Stimulated activated memory B cell treated with anti-CD40 and anti-IgM and Interleukin-4, amounts not matched to agents 10 μg/mL and 1 μg/mL and 100 μg/mL, for 72 hours (primary cell): ENCODE data around the gene MRPS35.

Experiments
- ATAC-seq: fragments of 150-1000 bp; cut with Tn5 transposase; 2 replicates; pipeline ENCODE4 v1.10.0; 2021
- H3K27ac Mint-ChIP-seq: one replicate; pipeline ENCODE4 v1.8.0; 2022; ENCODE audit warnings: mild to moderate bottlenecking, mixed read lengths
- H3K27me3 Mint-ChIP-seq: one replicate; pipeline ENCODE4 v1.8.0; 2022; ENCODE audit warnings: mixed read lengths
- H3K36me3 Mint-ChIP-seq: one replicate; pipeline ENCODE4 v1.8.0; 2022; ENCODE audit warnings: mixed read lengths
- H3K4me1 Mint-ChIP-seq: one replicate; pipeline ENCODE4 v1.8.0; 2022; ENCODE audit warnings: mixed read lengths
- H3K4me3 Mint-ChIP-seq: one replicate; pipeline ENCODE4 v1.8.0; 2022; ENCODE audit warnings: mild to moderate bottlenecking, moderate library complexity, mixed read lengths
- H3K9me3 Mint-ChIP-seq: one replicate; pipeline ENCODE4 v1.8.0; 2022; ENCODE audit warnings: mixed read lengths

The MRPS35 gene

DNA sequence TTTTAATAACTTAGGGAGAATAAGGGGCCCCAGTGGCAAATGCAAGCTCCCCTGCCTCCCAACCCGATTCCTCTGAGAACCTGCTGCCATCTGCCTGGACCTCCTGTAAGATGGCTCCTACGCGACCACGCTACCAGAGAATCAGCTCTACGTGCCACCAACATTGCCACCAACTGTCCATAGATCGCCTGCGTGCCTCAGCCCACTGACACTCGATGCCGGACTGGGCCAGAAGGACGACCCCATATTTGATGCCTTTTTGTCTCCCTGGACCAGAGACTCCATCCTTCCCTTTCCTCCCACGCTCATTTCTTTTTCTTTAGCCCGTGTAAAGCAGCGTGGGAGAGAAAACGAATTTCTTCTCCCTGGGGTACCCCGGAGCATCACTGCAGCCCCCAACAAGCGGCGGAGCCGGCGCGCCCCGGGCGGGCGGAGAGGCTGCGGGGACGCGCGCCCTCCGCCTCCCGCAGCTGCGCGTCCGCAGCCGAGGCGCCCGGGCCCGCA lies 68.8 kb downstream of the MRPS35 start:
- peak overlapping the region; percentile 71 for H3K27ac Mint-ChIP-seq
- peak; percentile 41 for ATAC-seq

DNA sequence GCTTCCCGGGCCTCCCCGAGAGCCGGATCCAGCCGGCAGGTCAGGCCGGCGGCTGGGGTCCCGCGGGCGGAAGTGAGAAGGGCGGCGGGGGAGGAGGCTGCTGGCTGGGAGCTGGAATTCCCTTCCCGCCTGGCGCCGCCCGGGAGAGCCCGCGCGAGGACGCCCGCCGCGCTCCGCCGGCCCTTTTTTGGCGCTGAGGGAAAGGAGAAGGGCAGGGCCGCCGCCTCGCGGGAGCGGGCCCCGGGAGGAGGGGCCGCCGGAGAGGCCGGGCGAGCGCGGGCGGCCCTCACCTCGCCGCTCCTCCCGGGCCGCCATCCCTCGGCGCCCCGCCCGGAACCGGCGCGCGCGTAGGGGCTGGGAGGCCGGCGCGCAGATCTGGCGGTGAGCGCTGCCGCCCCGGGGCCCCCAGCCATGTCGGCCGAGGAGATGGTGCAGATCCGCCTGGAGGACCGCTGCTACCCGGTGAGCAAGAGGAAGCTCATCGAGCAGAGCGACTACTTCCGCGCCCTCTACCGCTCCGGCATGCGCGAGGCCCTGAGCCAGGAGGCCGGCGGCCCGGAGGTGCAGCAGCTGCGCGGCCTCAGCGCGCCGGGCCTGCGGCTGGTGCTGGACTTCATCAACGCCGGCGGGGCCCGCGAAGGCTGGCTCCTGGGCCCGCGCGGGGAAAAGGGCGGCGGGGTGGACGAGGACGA lies 69.4 kb downstream of the MRPS35 start, which contains the start of the genes KLHL42 and MANSC4:
KLHL42 (plus strand) TSS at position 314 of the 692 bp plus-strand sequence; CDS start at position 412, 98 bp downstream.
MANSC4 (minus strand) TSS at position 317 of the 692 bp plus-strand sequence. CDS start 8,960 bp downstream, outside the sequence.
- Mint-ChIP-seq H3K9me3 (no peaks in the 10 kb centered on the region), H3K27me3 (no peaks in the 10 kb centered on the region), H3K36me3 (peaks cover 6% of the 10 kb centered on the region), H3K4me1 (peaks cover 34% of the 10 kb centered on the region), H3K4me3 (peak within 1 kb of the TSS; percentile 83), H3K27ac (peak within 1 kb of the TSS; percentile 71)
- ATAC-seq = peak; percentile 92

More for the DNA sequence above, 68.8 kb downstream of the MRPS35 start:
- Mint-ChIP-seq H3K4me3 (peak overlapping the region; percentile 83), H3K4me1 (peaks cover 34% of the 10 kb centered on the region), H3K36me3 (peaks cover 6% of the 10 kb centered on the region), H3K27me3 (no peaks in the 10 kb centered on the region), H3K9me3 (no peaks in the 10 kb centered on the region)

DNA sequence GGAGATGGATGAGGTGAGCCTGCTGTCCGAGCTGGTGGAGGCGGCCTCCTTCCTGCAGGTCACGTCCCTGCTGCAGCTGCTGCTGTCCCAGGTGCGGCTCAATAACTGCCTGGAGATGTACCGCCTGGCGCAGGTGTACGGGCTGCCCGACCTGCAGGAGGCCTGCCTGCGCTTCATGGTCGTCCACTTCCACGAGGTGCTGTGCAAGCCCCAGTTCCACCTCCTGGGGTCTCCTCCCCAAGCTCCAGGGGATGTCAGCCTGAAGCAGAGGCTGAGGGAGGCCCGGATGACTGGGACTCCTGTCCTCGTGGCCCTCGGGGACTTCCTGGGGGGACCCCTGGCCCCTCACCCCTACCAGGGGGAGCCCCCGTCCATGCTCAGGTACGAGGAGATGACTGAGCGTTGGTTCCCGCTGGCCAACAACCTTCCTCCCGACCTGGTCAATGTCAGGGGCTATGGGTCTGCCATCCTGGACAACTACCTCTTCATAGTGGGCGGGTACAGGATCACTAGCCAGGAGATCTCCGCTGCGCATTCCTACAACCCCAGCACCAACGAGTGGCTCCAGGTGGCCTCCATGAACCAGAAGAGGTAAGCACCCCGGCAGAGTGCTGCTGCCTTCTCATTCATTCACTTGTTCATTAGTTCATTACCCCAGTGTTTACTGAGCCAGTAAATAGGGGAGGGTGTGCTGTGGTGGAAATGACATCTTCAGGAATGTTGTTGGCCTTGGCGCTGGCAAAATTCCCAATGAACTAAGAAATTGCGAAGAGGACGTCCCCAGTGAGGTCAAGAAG lies 70.2 kb downstream of the MRPS35 start:
- Mint-ChIP-seq H3K4me1 (peaks cover 39% of the 10 kb centered on the region), H3K27ac (peak overlapping the region; percentile 71), H3K9me3 (no peaks in the 10 kb centered on the region), H3K27me3 (no peaks in the 10 kb centered on the region), H3K4me3 (peak overlapping the region; percentile 83), H3K36me3 (peaks cover 6% of the 10 kb centered on the region)
- peak; percentile 62 for ATAC-seq

DNA sequence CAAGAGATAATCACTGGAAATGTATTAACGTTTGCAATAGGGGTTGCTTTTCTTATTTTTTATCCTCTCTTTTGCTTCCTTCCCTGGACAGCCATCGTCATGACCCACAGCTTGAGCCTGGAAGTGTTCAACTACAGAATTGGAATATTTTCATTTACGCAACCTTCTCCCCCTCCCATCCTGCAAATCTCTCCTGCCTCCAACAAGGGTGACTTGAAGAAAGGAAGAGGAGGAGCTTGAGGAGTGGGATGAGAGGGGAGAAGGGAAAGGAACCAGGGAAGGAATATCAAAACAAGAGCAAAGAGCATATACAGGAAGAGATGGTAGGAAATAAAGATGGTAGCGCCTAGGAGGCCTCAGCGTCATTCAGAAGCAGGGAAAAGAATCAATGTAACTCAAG lies 71.0 kb downstream of the MRPS35 start:
- Mint-ChIP-seq H3K27ac (no peak overlapping the region), H3K4me3 (peak overlapping the region; percentile 83)

DNA sequence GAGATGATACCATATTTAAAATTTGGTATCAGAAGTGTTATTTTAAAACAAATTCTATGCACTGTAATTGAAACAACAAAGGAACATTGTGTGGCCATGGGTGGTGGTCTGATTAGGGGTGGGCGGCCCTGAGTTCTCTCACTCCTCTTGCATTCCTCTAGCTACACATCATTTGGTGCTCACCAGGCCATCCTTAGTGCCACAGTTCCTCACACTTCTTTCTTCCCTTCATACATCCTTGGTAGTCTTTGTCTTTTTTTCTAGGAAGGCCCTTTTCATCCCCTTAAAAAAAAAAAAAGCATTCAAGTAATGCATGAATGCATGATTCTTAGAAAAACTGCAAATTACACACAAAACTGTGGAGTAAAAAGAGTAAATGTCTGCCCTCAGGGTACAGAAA lies 71.8 kb downstream of the MRPS35 start:
- no peak for ATAC-seq
- Mint-ChIP-seq H3K27me3 (no peaks in the 10 kb centered on the region), H3K27ac (no peak overlapping the region), H3K9me3 (no peaks in the 10 kb centered on the region), H3K4me3 (no peak overlapping the region), H3K4me1 (peaks cover 39% of the 10 kb centered on the region), H3K36me3 (peaks cover 6% of the 10 kb centered on the region)

More for the DNA sequence above, 71.0 kb downstream of the MRPS35 start:
- Mint-ChIP-seq H3K27me3 (no peaks in the 10 kb centered on the region), H3K9me3 (no peaks in the 10 kb centered on the region), H3K4me1 (peaks cover 39% of the 10 kb centered on the region), H3K36me3 (peaks cover 6% of the 10 kb centered on the region)
- no peak for ATAC-seq

DNA sequence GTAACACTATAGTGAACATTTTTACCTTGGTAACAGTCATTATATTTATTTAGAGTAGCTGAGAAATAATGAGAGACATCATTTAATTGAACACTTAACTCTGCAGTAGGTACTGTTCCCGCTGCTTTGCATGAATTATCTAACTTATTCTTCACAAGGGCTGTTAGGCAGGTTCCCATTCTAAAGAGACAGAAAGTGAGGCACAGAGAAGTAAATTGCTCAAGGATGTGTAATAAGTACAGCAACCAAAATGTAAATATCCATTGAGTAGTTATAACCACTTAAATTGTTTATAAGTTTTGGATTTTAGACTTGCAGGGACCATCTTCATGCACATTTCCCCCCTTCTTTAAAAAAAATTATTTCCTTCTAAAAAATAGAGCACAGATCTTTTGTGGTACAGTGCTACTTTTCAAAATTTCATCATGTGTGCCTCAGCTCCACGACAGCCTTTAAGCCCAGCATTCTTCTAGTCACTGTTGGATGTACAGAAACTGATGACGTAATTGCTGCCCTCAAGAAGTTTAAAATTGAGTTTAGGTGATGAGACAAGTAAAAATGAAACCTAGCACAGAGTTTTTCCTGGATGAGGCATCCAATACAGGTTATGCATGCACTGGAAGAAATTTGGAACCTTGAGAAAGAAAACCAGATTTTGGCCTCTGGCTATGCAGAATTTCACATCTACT lies 75.4 kb downstream of the MRPS35 start:
- H3K27ac Mint-ChIP-seq = no peak overlapping the region
- peaks cover 29% of the 10 kb centered on the region for H3K4me1 Mint-ChIP-seq
- no peak overlapping the region for H3K4me3 Mint-ChIP-seq
- ATAC-seq = no peak
- peaks cover 6% of the 10 kb centered on the region for H3K36me3 Mint-ChIP-seq
- H3K27me3 Mint-ChIP-seq = no peaks in the 10 kb centered on the region
- H3K9me3 Mint-ChIP-seq = no peaks in the 10 kb centered on the region

DNA sequence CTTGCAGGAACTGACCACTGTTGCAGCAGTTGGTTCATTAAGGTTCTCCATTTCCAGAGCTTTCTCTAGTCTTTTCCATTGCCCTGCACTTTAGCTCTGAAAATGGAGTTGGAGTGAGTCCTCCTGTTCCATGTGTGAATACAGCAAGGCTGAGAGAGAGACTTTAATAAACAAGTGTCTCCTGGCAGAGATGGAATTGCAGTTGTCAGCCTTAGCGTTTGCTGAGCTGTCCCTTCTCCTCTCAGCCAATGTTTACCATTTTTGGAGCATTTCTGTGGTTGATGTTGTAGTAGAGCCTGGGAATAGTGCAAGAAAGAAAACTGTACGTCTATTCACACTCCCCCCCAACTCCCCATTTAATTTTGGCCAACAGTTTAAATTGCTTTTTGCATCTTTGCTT lies 76.9 kb downstream of the MRPS35 start:
- no peak for ATAC-seq
- Mint-ChIP-seq H3K4me3 (no peak overlapping the region), H3K36me3 (peaks cover 12% of the 10 kb centered on the region), H3K4me1 (peaks cover 14% of the 10 kb centered on the region), H3K9me3 (no peaks in the 10 kb centered on the region), H3K27me3 (no peaks in the 10 kb centered on the region), H3K27ac (no peak overlapping the region)

DNA sequence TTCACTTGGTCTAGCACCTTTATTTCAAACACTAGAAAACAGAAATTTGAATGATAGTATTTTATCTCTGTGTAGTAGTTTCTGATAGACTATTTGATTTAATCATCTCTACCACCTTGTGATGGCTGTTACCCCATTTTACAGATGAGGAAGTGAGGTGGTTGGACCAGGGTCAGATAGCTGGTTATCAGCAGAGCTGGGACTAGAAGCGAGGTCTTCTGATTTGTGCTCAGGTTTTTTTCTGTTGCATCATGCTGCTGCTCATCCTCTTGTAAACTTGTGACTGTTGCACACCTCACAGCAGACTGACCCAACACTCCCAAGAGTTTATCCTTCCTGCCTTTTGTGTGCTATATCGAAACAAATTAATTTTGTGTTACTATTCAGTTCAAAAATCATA lies 79.5 kb downstream of the MRPS35 start:
- peaks cover 27% of the 10 kb centered on the region for H3K36me3 Mint-ChIP-seq
- no peak overlapping the region for H3K27ac Mint-ChIP-seq
- no peaks in the 10 kb centered on the region for H3K9me3 Mint-ChIP-seq

DNA sequence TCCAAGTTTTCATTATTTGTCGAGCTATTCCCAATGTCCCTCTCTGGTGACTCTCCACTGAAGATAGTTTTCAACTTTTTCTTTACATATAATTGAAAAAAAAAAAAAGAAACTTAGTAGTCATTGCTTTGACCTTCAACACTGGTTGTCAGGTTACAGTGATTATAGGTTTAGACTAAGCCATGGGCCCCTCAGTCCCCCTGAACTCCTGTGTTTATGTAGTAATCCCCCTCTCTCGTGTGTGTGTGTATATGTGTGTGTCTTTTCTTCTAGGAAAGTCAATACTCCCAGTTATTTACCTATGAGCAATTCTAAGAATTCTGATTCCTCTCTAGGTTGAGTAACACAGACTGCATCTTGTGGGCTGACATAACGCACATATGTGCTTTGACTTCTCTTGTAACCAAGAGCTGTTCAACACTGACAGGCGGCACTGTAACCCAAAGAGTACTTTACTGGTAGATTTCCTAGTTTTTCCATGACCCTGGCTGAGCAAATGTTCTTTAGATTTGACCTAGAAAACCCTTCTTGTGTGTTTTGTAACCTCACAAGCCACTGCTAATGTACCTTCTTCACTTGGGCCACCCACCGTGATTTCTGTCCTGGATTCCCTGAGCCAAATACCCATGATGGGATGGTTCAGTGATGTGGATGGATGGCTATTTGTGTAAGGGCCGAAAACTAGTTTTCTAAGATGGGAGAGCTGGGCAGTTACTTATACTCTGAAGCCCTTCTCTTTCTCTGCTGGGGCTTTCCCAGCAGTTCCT lies 84.4 kb downstream of the MRPS35 start:
- Mint-ChIP-seq H3K27me3 (no peaks in the 10 kb centered on the region), H3K4me3 (no peak overlapping the region), H3K36me3 (peaks cover 46% of the 10 kb centered on the region), H3K9me3 (no peaks in the 10 kb centered on the region), H3K4me1 (no peaks in the 10 kb centered on the region), H3K27ac (no peak overlapping the region)
- ATAC-seq = no peak

More for the DNA sequence above, 79.5 kb downstream of the MRPS35 start:
- no peaks in the 10 kb centered on the region for H3K27me3 Mint-ChIP-seq
- no peak overlapping the region for H3K4me3 Mint-ChIP-seq
- ATAC-seq = no peak
- peaks cover 6% of the 10 kb centered on the region for H3K4me1 Mint-ChIP-seq

DNA sequence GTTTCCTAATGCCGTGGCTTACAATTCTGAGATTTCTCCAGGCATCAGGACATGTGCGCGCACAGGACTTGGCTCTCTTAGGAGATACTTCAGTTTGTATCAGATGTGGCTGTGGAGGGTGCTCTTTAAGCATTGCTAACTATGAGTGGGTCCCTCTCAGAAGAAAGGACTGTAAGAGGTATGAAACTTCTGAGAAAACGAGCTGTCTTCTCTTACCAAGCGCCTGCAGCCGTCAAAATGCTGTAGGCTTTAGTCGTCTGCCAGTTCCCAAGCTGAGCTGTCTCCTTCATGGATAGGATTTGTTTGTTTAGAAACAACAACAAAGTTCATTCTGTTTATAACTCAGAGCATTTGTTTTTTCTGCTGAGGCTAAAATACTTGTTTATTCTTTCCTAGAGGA lies 85.5 kb downstream of the MRPS35 start:
- Mint-ChIP-seq H3K9me3 (no peaks in the 10 kb centered on the region), H3K4me1 (no peaks in the 10 kb centered on the region), H3K27ac (no peak overlapping the region), H3K36me3 (peaks cover 46% of the 10 kb centered on the region), H3K27me3 (no peaks in the 10 kb centered on the region), H3K4me3 (no peak overlapping the region)
- ATAC-seq = no peak

DNA sequence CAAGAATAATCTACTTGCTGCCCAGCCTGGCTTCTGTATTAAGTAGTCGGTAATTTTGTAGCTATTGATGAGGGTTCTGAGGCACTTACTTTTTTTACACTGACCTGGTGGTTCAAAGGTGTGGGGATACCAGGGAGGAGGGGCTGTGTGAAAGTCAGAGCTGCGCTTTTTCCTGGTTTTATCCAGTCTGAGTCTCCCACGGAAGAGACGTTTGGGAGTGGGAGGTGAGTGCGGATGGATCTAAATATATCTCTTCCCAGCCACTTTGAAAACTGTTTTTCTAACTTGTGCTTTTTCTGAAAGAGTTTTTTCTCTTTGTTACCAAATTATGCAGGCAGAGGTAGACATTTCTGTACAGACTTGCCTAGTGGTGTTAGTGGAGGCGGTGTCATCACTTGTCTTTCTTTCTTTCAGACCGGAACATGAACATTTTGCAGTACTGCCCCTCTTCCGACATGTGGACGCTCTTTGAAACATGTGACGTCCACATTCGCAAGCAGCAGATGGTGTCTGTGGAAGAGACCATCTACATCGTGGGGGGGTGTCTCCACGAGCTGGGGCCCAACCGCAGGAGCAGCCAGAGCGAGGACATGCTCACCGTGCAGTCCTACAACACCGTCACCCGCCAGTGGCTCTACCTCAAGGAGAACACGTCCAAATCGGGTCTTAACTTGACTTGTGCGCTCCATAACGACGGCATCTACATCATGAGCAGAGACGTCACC lies 86.8 kb downstream of the MRPS35 start:
- Mint-ChIP-seq H3K4me3 (no peak overlapping the region), H3K36me3 (peaks cover 34% of the 10 kb centered on the region), H3K27ac (no peak overlapping the region), H3K9me3 (no peaks in the 10 kb centered on the region), H3K27me3 (no peaks in the 10 kb centered on the region), H3K4me1 (no peaks in the 10 kb centered on the region)
- no peak for ATAC-seq

DNA sequence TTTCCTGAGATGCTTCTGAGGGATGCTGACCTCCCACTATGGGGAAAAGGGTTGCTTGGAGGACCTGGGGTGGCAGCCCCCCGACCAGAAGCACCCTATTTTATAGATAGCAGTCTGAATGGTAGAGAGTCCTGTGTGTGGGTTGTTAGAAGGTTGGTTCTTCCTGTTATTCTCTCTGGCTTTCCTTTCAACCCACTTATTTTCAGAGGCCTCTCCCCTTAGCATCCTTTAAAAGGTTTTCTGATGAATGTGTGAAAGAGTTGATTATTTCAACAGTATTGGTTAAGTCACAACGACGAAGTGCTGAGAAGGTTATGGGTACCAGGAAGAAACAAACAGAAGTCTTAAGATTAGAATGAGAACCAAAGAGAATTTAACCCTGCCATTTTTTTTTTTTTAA lies 90.2 kb downstream of the MRPS35 start:
- peaks cover 4% of the 10 kb centered on the region for H3K4me1 Mint-ChIP-seq
- H3K27ac Mint-ChIP-seq = no peak overlapping the region
- no peak for ATAC-seq

DNA sequence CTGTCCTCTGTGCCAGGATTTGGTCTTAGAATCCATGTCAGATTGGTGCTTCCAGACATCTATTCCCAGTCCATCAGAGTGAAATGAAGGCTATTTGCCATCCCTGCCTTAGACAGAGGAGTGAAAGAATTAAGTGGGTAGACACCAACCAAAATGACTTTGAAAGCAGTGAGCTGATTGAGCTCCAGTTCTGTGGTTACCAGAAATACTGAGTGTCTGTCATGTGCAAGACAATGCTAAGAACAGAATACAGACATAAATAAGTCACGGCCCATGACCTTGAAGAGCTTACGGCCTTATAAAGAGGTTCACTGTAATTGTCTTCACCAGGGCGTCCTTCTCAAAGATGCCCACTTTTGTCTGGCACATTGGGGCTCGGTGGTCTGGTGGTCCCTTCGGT lies 91.0 kb downstream of the MRPS35 start:
- Mint-ChIP-seq H3K9me3 (no peaks in the 10 kb centered on the region), H3K4me3 (no peak overlapping the region), H3K36me3 (peaks cover 14% of the 10 kb centered on the region), H3K27ac (no peak overlapping the region), H3K4me1 (peaks cover 4% of the 10 kb centered on the region), H3K27me3 (no peaks in the 10 kb centered on the region)
- ATAC-seq = no peak

More for the DNA sequence above, 90.2 kb downstream of the MRPS35 start:
- no peaks in the 10 kb centered on the region for H3K9me3 Mint-ChIP-seq
- no peak overlapping the region for H3K4me3 Mint-ChIP-seq
- peaks cover 15% of the 10 kb centered on the region for H3K36me3 Mint-ChIP-seq
- no peaks in the 10 kb centered on the region for H3K27me3 Mint-ChIP-seq

DNA sequence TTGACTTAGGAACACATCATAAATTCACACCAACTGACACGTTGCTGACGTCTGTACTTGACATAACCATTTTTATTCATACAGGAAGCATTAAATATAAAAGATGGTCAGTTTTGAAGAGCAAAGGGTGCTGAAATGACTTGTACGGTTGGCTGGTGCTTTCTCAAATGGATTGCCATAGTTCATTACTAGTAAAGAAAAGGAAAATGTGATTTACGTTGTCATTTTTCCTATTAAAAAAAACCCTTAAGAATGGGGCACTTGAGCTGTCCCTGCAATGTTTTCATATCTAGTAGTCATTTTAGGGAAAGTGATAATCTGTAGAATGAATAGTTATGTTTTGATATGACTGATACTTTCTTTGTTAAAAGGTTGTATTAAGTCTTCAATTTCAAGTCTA lies 91.9 kb downstream of the MRPS35 start:
- no peak overlapping the region for H3K4me3 Mint-ChIP-seq
- peaks cover 5% of the 10 kb centered on the region for H3K36me3 Mint-ChIP-seq
- peaks cover 1% of the 10 kb centered on the region for H3K27me3 Mint-ChIP-seq
- H3K4me1 Mint-ChIP-seq = peaks cover 4% of the 10 kb centered on the region
- no peak for ATAC-seq
- H3K27ac Mint-ChIP-seq = no peak overlapping the region
- no peaks in the 10 kb centered on the region for H3K9me3 Mint-ChIP-seq
